ENCODE results near the gene DDRGK1.

GRCh38 chr20:3177746-3178485 lies 26.6 kb downstream of the DDRGK1 start:
- no peak for TF ChIP-seq CTCF (IDR thresholded peaks at IDR 0.05; ENCODE audit: low read depth, low read length)
- TF ChIP-seq EZH2phosphoT487 (IDR thresholded peaks at IDR 0.05; ENCODE audit: low read depth) = no peak
